Keratinocyte (primary cell): ENCODE measurements around the gene STX12. TPM values are rescaled to one million over a fixed set of nuclear protein-coding genes. Genes with fewer than 3 reads are reported as not detected.

ENCODE experiments used
- DNase-seq: peaks from one replicate; pipeline ENCODE4 v3.0.0-alpha.2; 2011; ENCODE audit warnings: low read depth, missing footprints, low spot score
- FAIRE-seq: peaks from 2 replicates; lab custom pipeline; 2011; peaks lifted over from hg19 to GRCh38; lab: Jason Lieb, UNC
- H2AFZ ChIP-seq: 2 replicates; pipeline ENCODE4 v1.6.0; 2012; ENCODE audit warnings: low read length, control low read depth, inconsistent platforms; ENCODE audit not compliant: control insufficient read depth
- H3K27ac ChIP-seq: 2 replicates; pipeline ENCODE4 v1.5.1; 2011; ENCODE audit warnings: low read length; ENCODE audit not compliant: control insufficient read depth, insufficient read depth
- H3K27me3 ChIP-seq: 3 replicates; pipeline ENCODE4 v1.6.0; 2011; ENCODE audit warnings: low read length; ENCODE audit not compliant: control insufficient read depth, insufficient read depth; ENCODE audit errors: extremely low read depth
- H3K36me3 ChIP-seq, 2 experiments: 2 replicates in 1 of 2; 3 replicates in 1 of 2; pipeline ENCODE4 v1.5.1; 2011; ENCODE audit warnings: low read length in 2 of 2, mild to moderate bottlenecking in 1 of 2; ENCODE audit not compliant: control insufficient read depth in 2 of 2, insufficient read depth in 2 of 2; ENCODE audit errors: extremely low read depth in 1 of 2
- H3K4me1 ChIP-seq: 3 replicates; pipeline ENCODE4 v1.5.1; 2011; ENCODE audit warnings: low read length; ENCODE audit not compliant: control insufficient read depth, insufficient read depth; ENCODE audit errors: extremely low read depth
- H3K4me2 ChIP-seq: 3 replicates; pipeline ENCODE4 v1.6.0; 2011; ENCODE audit warnings: low read depth, low read length; ENCODE audit not compliant: control insufficient read depth, insufficient read depth; ENCODE audit errors: extremely low read depth
- H3K4me3 ChIP-seq, 3 experiments: fragments of 200-600 bp in 1 of 3; sonication (generic) in 1 of 3; 2 replicates in 2 of 3; 3 replicates in 1 of 3; pipeline ENCODE4 v1.5.1; 2011 to 2016; ENCODE audit warnings: low read length in 3 of 3, mild to moderate bottlenecking in 3 of 3, control low read depth in 2 of 3, inconsistent platforms in 1 of 3, low read depth in 1 of 3, mixed read lengths in 1 of 3, mixed run types in 1 of 3, moderate library complexity in 1 of 3; ENCODE audit not compliant: control insufficient read depth in 2 of 3, insufficient read depth in 2 of 3; ENCODE audit errors: extremely low read depth in 1 of 3
- H3K79me2 ChIP-seq: 2 replicates; pipeline ENCODE4 v1.6.0; 2012; ENCODE audit warnings: low read length; ENCODE audit not compliant: control insufficient read depth, insufficient read depth
- H3K9ac ChIP-seq: 3 replicates; pipeline ENCODE4 v1.6.0; 2011; ENCODE audit warnings: low read length; ENCODE audit not compliant: control insufficient read depth, insufficient read depth; ENCODE audit errors: extremely low read depth
- H3K9me1 ChIP-seq: 3 replicates; pipeline ENCODE4 v1.6.0; 2011; ENCODE audit warnings: low read length; ENCODE audit not compliant: control insufficient read depth, insufficient read depth; ENCODE audit errors: extremely low read depth
- H3K9me3 ChIP-seq: 2 replicates; pipeline ENCODE4 v1.5.1; 2012; ENCODE audit warnings: low read depth, low read length; ENCODE audit not compliant: control insufficient read depth
- H4K20me1 ChIP-seq: 3 replicates; pipeline ENCODE4 v1.6.0; 2011; ENCODE audit warnings: low read length; ENCODE audit not compliant: control insufficient read depth, insufficient read depth; ENCODE audit errors: extremely low read depth
- CTCF ChIP-seq, 3 experiments: IDR thresholded peaks in 1 of 3; conservative IDR thresholded peaks in 1 of 3; optimal IDR thresholded peaks in 1 of 3; 2 replicates in 2 of 3; 3 replicates in 1 of 3; pipeline versions ENCODE3 to v1.5.1; 2011; ENCODE audit warnings: low read length in 3 of 3, mild to moderate bottlenecking in 3 of 3, moderate library complexity in 2 of 3, control low read depth in 1 of 3, inconsistent platforms in 1 of 3; ENCODE audit not compliant: insufficient read depth in 2 of 3; ENCODE audit errors: extremely low read depth in 1 of 3
- EZH2 ChIP-seq: IDR thresholded peaks from one replicate; pipeline ENCODE4 v1.6.1; 2012; ENCODE audit warnings: inconsistent platforms, mild to moderate bottlenecking, low read length, moderate library complexity
- dilution Hi-C: fragments of 300-500 bp; cut with MboI; formaldehyde crosslinking; loops from one replicate; pipeline ENCODE4 v1.7.0; 2020; ENCODE audit warnings: low sequenced_read_pairs; ENCODE audit not compliant: extremely low pct_ligation_motif_present
- polyA minus RNA-seq, 3 experiments: library from RNA; depleted of rRNA, polyadenylated mRNA; stranded (reverse); fragments of >200 nt; gene quantifications; 1 replicate in 1 of 3; 2 replicates in 1 of 3; 3 replicates in 1 of 3; pipeline ENCODE4 v1.2.3, GENCODE V29; 2011
- polyA plus RNA-seq, 5 experiments: library from polyadenylated mRNA; depleted of rRNA in 3 of 5; stranded (reverse) in 3 of 5; stranded (forward) in 1 of 5; unstranded in 1 of 5; fragments of >200 nt; gene quantifications; 1 replicate in 1 of 5; 2 replicates in 3 of 5; 3 replicates in 1 of 5; pipeline versions ENCODE4 v1.2.1 to v1.2.3, GENCODE V29; 2011 to 2012; ENCODE audit warnings: missing spikeins in 2 of 5, low read depth in 1 of 5, low replicate concordance in 1 of 5

The STX12 gene
- polyA plus RNA-seq (23.4 to 29.9 TPM (median 23.4 TPM) in 3 replicates), polyA minus RNA-seq (13.6 to 24.6 TPM (median 18.8 TPM) in 3 replicates)
- 285 TPM for polyA plus RNA-seq (2011; ENCODE audit: low read depth)
- polyA plus RNA-seq (2011; cell fraction: cytosol; rRNA removed): 21.5 and 36.5 TPM in 2 replicates
- 46.8 and 61.1 TPM in 2 replicates for polyA plus RNA-seq (2011; cell fraction: nucleus; rRNA removed)
- polyA plus RNA-seq (2012; ENCODE audit: low replicate concordance): 19.0 and 38.4 TPM in 2 replicates
- 22.8 TPM for polyA minus RNA-seq (2011; cell fraction: cytosol; rRNA and poly(A)+ RNA removed)
- 18.5 and 39.2 TPM in 2 replicates for polyA minus RNA-seq (2011; cell fraction: nucleus; rRNA and poly(A)+ RNA removed)

GRCh38 chr1:27772932-27773825 is at the start of gene STX12:
STX12 (plus strand) TSS chr1:27773219; CDS start chr1:27773308, 89 bp downstream.
- dilution Hi-C loops: no loop called here
- H3K4me1 ChIP-seq: peaks cover 12% of the 10 kb centered on the region

GRCh38 chr1:27724961-27725373 is 48.1 kb upstream of the STX12 start:
- Histone ChIP-seq H3K36me3 (peaks cover 0 to 2% of the 10 kb centered on the region in 2 experiments), H3K9me3 (no peaks in the 10 kb centered on the region), H3K9me1 (peaks cover 2% of the 10 kb centered on the region), H3K79me2 (peaks cover 6% of the 10 kb centered on the region), H3K4me3 (peak overlapping the region; percentile 10 to 49 (median 43)), H3K9ac (peak overlapping the region; percentile 78), H3K4me2 (peak overlapping the region; percentile 85), H3K27ac (peak overlapping the region; percentile 94), H3K27me3 (no peaks in the 10 kb centered on the region), H4K20me1 (no peaks in the 10 kb centered on the region), H3K4me1 (peaks cover 15% of the 10 kb centered on the region), H2AFZ (peak overlapping the region; percentile 90)
- FAIRE-seq (no peak), DNase-seq (peak; percentile 30)
- dilution Hi-C loops: no loop called here
- TF ChIP-seq CTCF (optimal IDR thresholded peaks at IDR 0.05 in 1 of 3, IDR thresholded peaks at IDR 0.05 in 1 of 3, conservative IDR thresholded peaks at IDR 0.05 in 1 of 3; ENCODE audit: extremely low read depth in 1 of 3, insufficient read depth in 2 of 3, low read length in 3 of 3) (no peak), EZH2 (no peak)

More at GRCh38 chr1:27772932-27773825, at the start of gene STX12:
- no peaks in the 10 kb centered on the region for H3K9me3 ChIP-seq
- H3K79me2 ChIP-seq: peaks cover 37% of the 10 kb centered on the region
- TF ChIP-seq EZH2 (no peak), CTCF (optimal IDR thresholded peaks at IDR 0.05 in 1 of 3, IDR thresholded peaks at IDR 0.05 in 1 of 3, conservative IDR thresholded peaks at IDR 0.05 in 1 of 3; ENCODE audit: extremely low read depth in 1 of 3, insufficient read depth in 2 of 3, low read length in 3 of 3) (no peak)
- no peaks in the 10 kb centered on the region for H3K9me1 ChIP-seq
- H4K20me1 ChIP-seq: no peaks in the 10 kb centered on the region
- no peaks in the 10 kb centered on the region for H3K27me3 ChIP-seq
- peak within 1 kb of the TSS; percentile 78 for H2AFZ ChIP-seq
- H3K4me2 ChIP-seq: peak within 1 kb of the TSS; percentile 74
- peak within 1 kb of the TSS; percentile 74 for H3K27ac ChIP-seq
- peak; percentile 94 for DNase-seq
- H3K9ac ChIP-seq: peak within 1 kb of the TSS; percentile 90
- H3K36me3 ChIP-seq: peaks cover 0 to 2% of the 10 kb centered on the region in 2 experiments
- peak within 1 kb of the TSS; percentile 84 to 97 (median 84) for H3K4me3 ChIP-seq
- FAIRE-seq: peak; percentile 67
